T-cell (primary cell): ENCODE results near the gene PRKAG2. TPM values are rescaled to one million over a fixed set of nuclear protein-coding genes. Genes with fewer than 3 reads are reported as not detected.

Experiments
- ATAC-seq, 4 experiments: fragments of 200-7000 bp in 3 of 4; fragments of 150-1000 bp in 1 of 4; cut with Tn5 transposase; replicated peaks in 1 of 4; 1 replicate in 3 of 4; 2 replicates in 1 of 4; pipeline ENCODE4 v1.10.0; 2021; ENCODE audit warnings: moderate library complexity in 3 of 4, mild to moderate bottlenecking in 2 of 4, moderate number of reproducible peaks in 1 of 4
- CTCF ChIA-PET, 2 donors: fragments of 300-600 bp; sonication (Branson Sonifier 250); formaldehyde crosslinking; loops; one replicate each; lab custom pipeline; 2022; ENCODE audit warnings: antibody characterized with exemption in 2 of 2; lab: Charles Lee
- POLR2A ChIA-PET, 2 donors: fragments of 300-600 bp; sonication (Branson Sonifier 250); formaldehyde crosslinking; loops; one replicate each; lab custom pipeline; 2022; ENCODE audit warnings: antibody characterized with exemption in 2 of 2; lab: Charles Lee
- DNase-seq, 35 experiments: peaks; one replicate each; pipeline versions ENCODE4 v3.0.0 to v3.0.0-alpha.2; 2013 to 2023
- H3K27ac ChIP-seq: one replicate; pipeline ENCODE4 v1.5.1; 2013; ENCODE audit warnings: low read length
- H3K27me3 ChIP-seq, 2 experiments: replicated peaks in 1 of 2; 1 replicate in 1 of 2; 2 replicates in 1 of 2; pipeline versions ENCODE4 v1.6.1 to v1.7.0; 2013; ENCODE audit warnings: low read length in 1 of 2, mixed read lengths in 1 of 2; ENCODE audit not compliant: control insufficient read depth in 2 of 2, insufficient read depth in 2 of 2; ENCODE audit errors: extremely low read depth in 1 of 2
- H3K36me3 ChIP-seq, 2 donors: 1 replicate in 1 of 2; 2 replicates in 1 of 2; pipeline versions ENCODE4 v1.6.1 to v1.7.0; 2013; ENCODE audit warnings: low read length in 1 of 2; ENCODE audit not compliant: control insufficient read depth in 2 of 2, insufficient read depth in 1 of 2; ENCODE audit errors: extremely low read depth in 1 of 2
- H3K4me1 ChIP-seq, 2 experiments: 1 replicate in 1 of 2; 2 replicates in 1 of 2; pipeline versions ENCODE4 v1.6.1 to v1.7.0; 2013; ENCODE audit warnings: low read length in 2 of 2, mixed read lengths in 1 of 2; ENCODE audit not compliant: insufficient read depth in 2 of 2, control insufficient read depth in 1 of 2; ENCODE audit errors: extremely low read depth in 1 of 2
- H3K4me3 ChIP-seq, 2 donors: 1 replicate in 1 of 2; 2 replicates in 1 of 2; pipeline versions ENCODE4 v1.5.1 to v1.7.0; 2013; ENCODE audit warnings: mild to moderate bottlenecking in 2 of 2, low read length in 1 of 2, moderate library complexity in 1 of 2; ENCODE audit not compliant: control insufficient read depth in 1 of 2; ENCODE audit errors: extremely low read depth in 1 of 2
- H3K9me3 ChIP-seq: 2 replicates; pipeline ENCODE4 v1.7.0; 2013
- H3K27ac Mint-ChIP-seq, 2 donors: one replicate each; pipeline ENCODE4 v1.8.0; 2020 to 2021; ENCODE audit warnings: mild to moderate bottlenecking in 2 of 2, mixed read lengths in 2 of 2
- H3K27me3 Mint-ChIP-seq, 2 donors: one replicate each; pipeline ENCODE4 v1.8.0; 2021 to 2022; ENCODE audit warnings: mixed read lengths in 2 of 2
- H3K36me3 Mint-ChIP-seq: one replicate; pipeline ENCODE4 v1.8.0; 2021; ENCODE audit warnings: mixed read lengths
- H3K4me1 Mint-ChIP-seq, 3 donors: one replicate each; pipeline ENCODE4 v1.8.0; 2020 to 2022; ENCODE audit warnings: mixed read lengths in 3 of 3, mild to moderate bottlenecking in 1 of 3
- H3K4me3 Mint-ChIP-seq, 3 donors: one replicate each; pipeline ENCODE4 v1.8.0; 2020 to 2022; ENCODE audit warnings: mild to moderate bottlenecking in 3 of 3, mixed read lengths in 3 of 3, moderate library complexity in 3 of 3
- H3K9me3 Mint-ChIP-seq, 3 donors: one replicate each; pipeline ENCODE4 v1.8.0; 2020 to 2022; ENCODE audit warnings: mixed read lengths in 3 of 3
- WGBS: methylation state at CpG from one replicate; pipeline ENCODE4 v1.1.5; 2013; ENCODE audit warnings: missing lambda C conversion rate; ENCODE audit not compliant: insufficient coverage; 5-methylcytosine and 5-hydroxymethylcytosine counted together
- total RNA-seq, 35 experiments: library from RNA in 6 of 35; stranded (reverse) in 6 of 35; fragments of 120-200 nt in 1 of 35; gene quantifications; one replicate each; pipeline versions ENCODE4 v1.2.1 to v1.2.4 and lab custom pipeline; 2013 to 2026

The PRKAG2 gene
- total RNA-seq, 5 donors from 2014 or later (not counting 1 experiment from before 2014, with no cell fraction given), result 43.0 to 59.9 (median 49.3) TPM

DNA sequence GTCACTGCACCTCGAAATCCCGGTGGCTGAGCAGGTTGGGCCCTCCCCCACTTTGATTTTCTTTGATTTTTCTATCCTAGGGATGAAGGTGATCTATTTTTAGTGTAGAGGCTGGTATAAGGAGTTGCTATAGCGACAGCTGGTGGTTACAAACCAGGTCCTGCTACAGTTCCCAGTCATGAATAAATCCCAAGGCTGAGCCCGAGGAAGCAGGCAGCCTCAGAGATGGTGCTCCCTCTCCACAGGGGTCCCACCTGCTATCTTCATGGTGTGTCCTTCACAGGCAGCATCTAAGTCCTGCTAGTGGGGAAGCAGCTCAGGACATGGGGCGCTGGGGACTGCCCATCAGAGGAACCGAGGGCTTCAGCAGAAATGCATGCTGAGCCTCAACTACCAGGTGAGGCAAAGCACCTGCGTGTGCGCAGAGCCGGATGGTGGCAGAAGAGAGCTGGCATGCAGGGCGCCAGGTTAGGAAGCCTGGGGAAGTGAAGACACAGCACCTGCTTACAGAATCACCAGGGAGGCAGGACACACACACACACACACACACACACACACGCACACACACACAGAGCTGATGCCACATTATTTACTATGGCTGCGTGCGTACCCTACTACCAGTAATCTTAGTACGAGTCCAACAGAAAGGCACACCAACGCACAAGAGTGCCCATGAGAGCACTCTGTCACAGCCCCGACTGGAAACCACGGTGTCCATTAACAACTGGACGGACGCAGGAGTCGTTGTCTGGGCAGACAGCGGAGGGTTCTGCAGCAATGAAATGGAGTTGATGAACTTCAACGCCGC lies 150.9 kb downstream of the PRKAG2 start:
- H3K9me3 ChIP-seq, result no peaks in the 10 kb centered on the region
- no peak overlapping the region for H3K27ac Mint-ChIP-seq
- H3K27ac ChIP-seq, result no peak overlapping the region
- no peak overlapping the region for H3K4me3 ChIP-seq
- no peaks in the 10 kb centered on the region for H3K27me3 Mint-ChIP-seq
- no peaks in the 10 kb centered on the region for H3K27me3 ChIP-seq
- no peak for DNase-seq
- ChIA-PET POLR2A (no interaction called here), CTCF (interaction anchor here in 1 of 2 donors (0.6 kb wide), 1 partner anchor 198 kb away, joined by 3 read pairs; no protein-coding TSS in a partner anchor)
- H3K4me1 Mint-ChIP-seq, result peaks cover 5 to 17% (median 16%) of the 10 kb centered on the region in 3 donors
- H3K4me1 ChIP-seq, result no peaks in the 10 kb centered on the region
- H3K4me3 Mint-ChIP-seq, result no peak overlapping the region
- 88% methylated on average over 19 of the region's 23 CpGs for WGBS
- peaks cover 8% of the 10 kb centered on the region for H3K36me3 Mint-ChIP-seq
- no peaks in the 10 kb centered on the region for H3K9me3 Mint-ChIP-seq
- no peak for ATAC-seq
- no peaks in the 10 kb centered on the region for H3K36me3 ChIP-seq

DNA sequence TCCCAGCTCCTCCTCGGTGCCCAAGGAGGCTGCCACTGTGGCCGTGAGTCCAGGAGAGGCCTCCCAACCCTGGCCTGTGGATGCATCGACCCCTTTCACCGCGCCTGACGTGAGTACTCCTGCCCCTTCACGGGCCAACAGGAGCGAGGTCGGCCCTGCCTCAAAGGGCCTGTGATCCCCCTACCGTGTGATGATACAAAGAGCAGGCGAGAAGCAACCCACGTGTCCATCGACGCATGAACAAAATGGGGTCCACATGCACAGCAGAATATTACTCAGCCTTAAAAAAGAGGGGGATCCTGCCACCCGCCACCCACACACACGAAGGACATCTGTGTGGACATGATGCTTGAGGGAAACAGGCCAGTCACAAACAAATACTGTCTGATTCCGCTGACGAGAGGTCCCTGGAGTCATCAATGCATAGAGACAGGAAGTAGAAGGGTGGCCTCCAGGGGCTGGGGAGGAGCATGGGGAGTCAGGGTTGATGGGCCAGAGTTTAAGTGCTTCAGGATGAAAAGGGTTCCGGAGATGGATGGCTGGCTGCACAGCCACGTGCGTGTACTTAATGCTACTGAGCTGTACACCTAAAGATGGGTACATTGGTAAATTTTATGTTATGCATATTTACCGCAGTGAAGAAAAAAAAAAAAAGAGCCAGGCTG lies 151.9 kb downstream of the PRKAG2 start:
- Histone ChIP-seq H3K27me3 (no peaks in the 10 kb centered on the region), H3K27ac (no peak overlapping the region), H3K4me1 (no peaks in the 10 kb centered on the region), H3K36me3 (no peaks in the 10 kb centered on the region), H3K9me3 (no peaks in the 10 kb centered on the region), H3K4me3 (no peak overlapping the region)
- DNase-seq (no peak), ATAC-seq (no peak)
- Mint-ChIP-seq H3K36me3 (peaks cover 8% of the 10 kb centered on the region), H3K27me3 (no peaks in the 10 kb centered on the region), H3K9me3 (no peaks in the 10 kb centered on the region), H3K4me3 (no peak overlapping the region), H3K27ac (no peak overlapping the region), H3K4me1 (peaks cover 5 to 17% (median 16%) of the 10 kb centered on the region in 3 donors)
- CTCF ChIA-PET, result no interaction called here
- 95% methylated on average over 18 of the region's 22 CpGs for WGBS
- POLR2A ChIA-PET, result no interaction called here

- H3K9me3 ChIP-seq, result no peaks in the 10 kb centered on the region
- H3K27me3 Mint-ChIP-seq, result no peaks in the 10 kb centered on the region
- H3K27me3 ChIP-seq, result no peaks in the 10 kb centered on the region
- peaks cover 5 to 19% (median 16%) of the 10 kb centered on the region in 3 donors for H3K4me1 Mint-ChIP-seq
- WGBS, result 93% methylated on average over 28 of the region's 29 CpGs
- ChIA-PET POLR2A (no interaction called here), CTCF (no interaction called here)
- no peak overlapping the region for H3K27ac ChIP-seq
- H3K9me3 Mint-ChIP-seq, result no peaks in the 10 kb centered on the region
- ATAC-seq (no peak), DNase-seq (no peak)
- H3K4me1 ChIP-seq, result no peaks in the 10 kb centered on the region
- no peak overlapping the region for H3K4me3 Mint-ChIP-seq
- no peak overlapping the region for H3K27ac Mint-ChIP-seq
- H3K4me3 ChIP-seq, result no peak overlapping the region
- no peaks in the 10 kb centered on the region for H3K36me3 ChIP-seq
- peaks cover 8% of the 10 kb centered on the region for H3K36me3 Mint-ChIP-seq
Observed at GRCh38 chr7:151724250-151724915, 152.5 kb downstream of the PRKAG2 start.

- 91% methylated on average over 8 of the region's 12 CpGs for WGBS
- Histone ChIP-seq H3K27me3 (no peaks in the 10 kb centered on the region), H3K9me3 (no peaks in the 10 kb centered on the region), H3K4me3 (no peak overlapping the region), H3K4me1 (no peaks in the 10 kb centered on the region), H3K27ac (no peak overlapping the region), H3K36me3 (no peaks in the 10 kb centered on the region)
- ChIA-PET CTCF (no interaction called here), POLR2A (no interaction called here)
- peaks cover under 1 to 15% (median 12%) of the 10 kb centered on the region in 3 donors for H3K4me1 Mint-ChIP-seq
- no peaks in the 10 kb centered on the region for H3K9me3 Mint-ChIP-seq
- H3K27ac Mint-ChIP-seq, result no peak overlapping the region
- H3K4me3 Mint-ChIP-seq, result no peak overlapping the region
- no peaks in the 10 kb centered on the region for H3K27me3 Mint-ChIP-seq
- ATAC-seq (no peak), DNase-seq (no peak)
- peaks cover 4% of the 10 kb centered on the region for H3K36me3 Mint-ChIP-seq
Observed at GRCh38 chr7:151723321-151723720, 153.6 kb downstream of the PRKAG2 start.

- H3K4me3 Mint-ChIP-seq, result no peak overlapping the region
- Histone ChIP-seq H3K27me3 (no peaks in the 10 kb centered on the region), H3K27ac (no peak overlapping the region), H3K36me3 (peaks cover 0 to 3% of the 10 kb centered on the region in 2 donors), H3K9me3 (no peaks in the 10 kb centered on the region), H3K4me3 (no peak overlapping the region), H3K4me1 (no peaks in the 10 kb centered on the region)
- POLR2A ChIA-PET, result no interaction called here
- ATAC-seq (no peak), DNase-seq (no peak)
- CTCF ChIA-PET, result no interaction called here
- WGBS, result 94% methylated on average over 11 of the region's 12 CpGs
- peaks cover 0 to 9% (median 9%) of the 10 kb centered on the region in 3 donors for H3K4me1 Mint-ChIP-seq
- peaks cover 4% of the 10 kb centered on the region for H3K36me3 Mint-ChIP-seq
- no peak overlapping the region for H3K27ac Mint-ChIP-seq
- no peaks in the 10 kb centered on the region for H3K27me3 Mint-ChIP-seq
- H3K9me3 Mint-ChIP-seq, result no peaks in the 10 kb centered on the region
Observed at GRCh38 chr7:151722533-151722932, 154.4 kb downstream of the PRKAG2 start.

- peaks cover 3% of the 10 kb centered on the region for H3K36me3 Mint-ChIP-seq
- WGBS, result 81% methylated on average over 3 of the region's 5 CpGs
- no peak overlapping the region for H3K27ac ChIP-seq
- peaks cover 0 to 3% of the 10 kb centered on the region in 2 donors for H3K36me3 ChIP-seq
- no peak overlapping the region for H3K4me3 Mint-ChIP-seq
- no peak overlapping the region for H3K4me3 ChIP-seq
- H3K27me3 Mint-ChIP-seq, result no peaks in the 10 kb centered on the region
- no peak overlapping the region for H3K27ac Mint-ChIP-seq
- ChIA-PET CTCF (no interaction called here), POLR2A (no interaction called here)
- H3K4me1 ChIP-seq, result no peaks in the 10 kb centered on the region
- no peaks in the 10 kb centered on the region for H3K27me3 ChIP-seq
- DNase-seq, result no peak
- no peak for ATAC-seq
- no peaks in the 10 kb centered on the region for H3K9me3 Mint-ChIP-seq
- H3K9me3 ChIP-seq, result no peaks in the 10 kb centered on the region
- peaks cover under 1 to 9% (median 9%) of the 10 kb centered on the region in 3 donors for H3K4me1 Mint-ChIP-seq
Observed at GRCh38 chr7:151721694-151722093, 155.2 kb downstream of the PRKAG2 start.
